GM19324 (cell line): ENCODE results near the gene NR6A1.
A peak's percentile ranks its signal among the peaks of the same experiment; 100 is the strongest.

Source experiments
- ATAC-seq: cut with Tn5 transposase; IDR thresholded peaks from one replicate; pipeline ENCODE4 v1.9.1; 2021; ENCODE audit warnings: mild to moderate bottlenecking, moderate library complexity; ENCODE audit not compliant: unreplicated experiment, low FRiP score

Gene NR6A1

DNA sequence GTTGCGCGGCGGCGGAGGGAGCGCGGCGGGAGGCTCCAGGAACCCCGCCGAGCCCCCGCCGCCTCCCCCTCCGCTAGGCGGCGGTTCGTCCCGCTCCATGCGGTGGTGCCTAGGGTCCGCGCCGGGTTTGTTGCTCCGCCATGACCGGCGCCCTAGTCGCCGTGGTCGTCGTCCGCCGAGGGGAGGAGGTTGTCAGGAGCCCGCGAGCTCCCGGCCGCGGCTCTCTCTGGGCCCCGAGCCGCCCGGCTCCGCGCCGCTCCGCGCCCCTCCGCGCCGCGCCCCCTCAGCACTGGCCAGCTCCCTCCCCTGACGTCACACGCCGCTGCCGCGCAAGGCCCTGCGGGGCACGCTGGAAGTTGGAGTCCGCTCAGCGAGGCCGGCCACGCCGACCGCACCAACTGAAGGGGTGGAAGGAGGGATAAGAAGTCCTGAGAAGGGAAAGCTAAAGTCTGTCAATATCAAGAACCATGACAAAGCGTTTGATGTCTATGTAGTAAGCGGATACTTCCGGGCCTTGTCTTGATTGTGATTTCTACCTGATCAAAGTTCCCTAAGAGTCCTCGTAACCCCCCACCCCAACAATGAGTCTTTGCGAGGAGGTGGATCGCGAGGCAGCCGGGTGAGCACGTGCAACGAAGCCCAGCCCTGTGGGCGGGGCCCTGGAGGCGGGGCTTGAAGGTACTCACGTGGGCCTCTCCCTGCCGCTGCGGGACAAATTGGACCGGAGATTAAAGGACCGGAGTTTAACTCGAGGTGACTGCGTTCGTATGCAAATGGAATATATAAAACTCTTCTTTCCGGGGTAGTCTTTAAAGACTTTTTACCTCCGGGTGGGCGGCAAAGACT, at the start of gene NR6A1:
TSS of gene NR6A1 (minus strand) at position 291 of the 846 bp plus-strand sequence.
- ATAC-seq = peak; percentile 92

DNA sequence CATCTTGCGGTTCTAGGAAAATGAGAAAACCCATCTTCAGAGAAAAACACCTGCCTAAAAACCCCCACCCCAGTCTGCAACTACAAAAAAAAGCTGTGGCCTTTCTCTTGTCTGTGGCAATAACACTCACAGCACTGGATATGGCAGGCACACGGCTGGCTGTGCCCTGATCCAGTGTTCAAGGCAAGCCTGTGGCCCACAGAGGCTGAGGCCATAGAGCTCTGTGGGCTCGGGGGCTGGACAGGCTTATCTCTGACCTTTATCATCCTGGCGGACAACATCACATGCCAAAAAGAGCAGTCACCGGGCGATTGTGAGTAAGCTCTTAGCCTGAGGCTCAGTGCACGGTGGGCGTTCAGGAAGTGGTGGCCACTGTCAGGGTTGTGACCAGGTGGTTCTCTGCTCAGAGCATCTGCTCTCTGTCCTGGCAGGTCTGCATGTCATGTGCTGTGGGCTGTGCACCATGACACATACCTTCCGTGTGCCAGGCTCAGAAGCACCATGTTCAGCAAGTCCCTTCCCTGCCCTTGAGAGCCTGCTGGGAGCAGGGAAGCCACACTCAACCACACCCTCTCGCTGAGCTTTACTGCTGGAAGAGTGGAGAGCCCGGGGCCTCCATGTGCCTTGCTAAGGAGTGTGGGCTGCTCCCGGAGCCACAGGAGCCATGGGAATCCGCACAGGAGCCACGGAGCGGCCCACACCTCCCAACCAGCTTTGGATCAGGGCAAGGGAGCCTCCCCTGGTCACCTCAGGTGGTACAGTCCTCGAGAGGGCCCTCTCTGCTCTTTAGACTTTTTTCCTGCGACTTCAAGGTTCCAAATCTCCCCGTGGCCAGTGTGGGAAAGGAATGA, 47.5 kb upstream of the NR6A1 start:
- no peak for ATAC-seq

GRCh38 chr9:124815601-124816000, 44.5 kb upstream of the NR6A1 start:
- no peak for ATAC-seq

GRCh38 chr9:124814164-124814535, 43.0 kb upstream of the NR6A1 start:
- no peak for ATAC-seq

GRCh38 chr9:124813501-124814163, 42.5 kb upstream of the NR6A1 start:
- ATAC-seq = no peak

DNA sequence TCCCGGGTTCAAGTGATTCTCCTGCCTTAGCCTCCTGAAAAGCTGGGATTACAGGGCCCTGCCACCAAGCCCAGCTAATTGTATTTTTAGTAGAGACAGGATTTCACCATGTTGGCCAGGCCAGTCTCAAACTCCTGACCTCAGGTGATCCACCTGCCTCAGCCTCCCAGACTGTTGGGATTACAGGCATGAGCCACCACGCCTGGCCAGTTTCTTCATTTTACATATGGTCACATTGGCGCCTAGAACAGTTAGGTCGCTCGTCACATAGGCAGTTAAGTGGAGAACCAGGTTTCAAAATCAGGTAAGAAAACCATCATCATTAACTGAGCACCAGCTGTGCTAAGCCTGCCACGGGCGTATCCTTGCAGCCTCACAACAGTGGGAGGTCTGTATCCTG, 41.9 kb upstream of the NR6A1 start:
- no peak for ATAC-seq

DNA sequence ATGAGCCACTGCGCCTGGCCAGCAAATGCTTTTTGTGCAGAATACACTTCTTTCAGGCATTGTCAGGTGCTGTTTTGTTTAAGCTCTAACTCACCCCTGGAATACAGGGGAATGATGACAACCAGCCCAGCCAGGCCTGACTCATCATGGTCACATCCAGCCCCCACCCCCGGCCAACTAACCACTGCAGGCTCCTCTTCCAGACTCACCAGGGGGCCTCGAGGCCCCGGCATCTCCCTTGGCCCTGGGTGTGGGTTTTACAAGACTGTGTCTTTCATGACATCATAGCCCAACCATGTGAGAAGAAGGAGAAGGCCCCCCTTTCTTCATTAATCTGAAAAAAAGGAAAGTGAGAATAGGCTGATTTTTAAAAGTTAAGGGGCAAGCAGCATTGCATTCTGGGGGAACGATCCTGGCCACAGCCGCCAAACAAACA, 41.3 kb upstream of the NR6A1 start:
- ATAC-seq = no peak

DNA sequence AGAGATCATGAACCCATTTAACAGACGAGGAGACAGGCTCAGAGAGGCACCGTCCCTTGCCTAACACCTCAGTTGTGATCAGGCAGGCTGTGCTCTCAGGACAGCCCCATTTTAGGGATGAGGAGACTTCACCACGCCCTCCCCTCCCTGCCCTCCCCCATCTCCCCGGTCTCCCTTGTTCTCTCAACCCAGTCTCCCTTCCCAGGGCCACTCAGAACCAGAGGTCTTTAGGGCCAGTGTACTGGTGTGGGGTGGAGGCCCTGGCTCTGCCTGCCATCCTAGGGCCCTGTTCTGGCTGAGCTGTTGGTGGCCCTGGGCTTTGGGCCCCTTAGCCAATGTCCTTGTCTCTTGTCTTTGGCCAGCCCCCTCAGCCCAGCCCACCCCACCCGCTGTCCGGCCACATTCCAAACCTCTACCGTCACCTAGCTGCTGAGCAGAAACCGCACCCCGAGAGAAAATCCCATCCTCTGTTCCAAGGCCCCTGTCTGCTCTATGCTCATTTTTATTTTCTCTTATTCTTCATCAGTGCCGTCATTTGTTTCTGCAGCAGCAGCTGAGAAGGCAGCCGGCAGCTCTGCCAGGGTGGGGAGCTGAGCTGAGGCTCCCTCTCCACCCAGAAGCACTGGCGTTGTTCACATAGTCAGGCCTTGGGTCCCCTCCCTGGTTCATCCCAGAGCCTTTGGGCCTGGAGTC, 39.7 kb upstream of the NR6A1 start:
- no peak for ATAC-seq

GRCh38 chr9:124809741-124810500, 38.8 kb upstream of the NR6A1 start:
- no peak for ATAC-seq

GRCh38 chr9:124809211-124809610, 38.1 kb upstream of the NR6A1 start:
- ATAC-seq = no peak

GRCh38 chr9:124808246-124808956, 37.3 kb upstream of the NR6A1 start:
- ATAC-seq = no peak

DNA sequence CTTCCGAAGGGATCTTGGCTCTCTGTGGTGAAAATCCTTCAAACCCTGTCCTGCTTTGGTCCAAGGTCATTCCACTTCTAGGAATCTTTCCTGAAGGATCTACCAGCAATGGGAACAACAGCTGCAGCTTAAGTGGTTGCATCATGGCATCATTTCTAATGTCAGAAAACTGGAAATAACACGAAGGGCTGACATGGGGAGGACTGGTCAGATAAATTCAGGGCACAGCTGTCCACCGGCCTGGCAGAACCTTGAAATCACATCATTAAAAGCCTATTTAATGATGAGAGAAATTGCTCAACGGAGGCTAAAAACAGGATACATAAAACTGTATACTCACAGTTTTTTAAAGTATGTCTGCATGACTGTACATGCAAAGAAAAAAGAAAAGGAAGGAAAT, 34.1 kb upstream of the NR6A1 start:
- no peak for ATAC-seq

- no peak for ATAC-seq
These were observed 32.8 kb upstream of the NR6A1 start for GRCh38 chr9:124803911-124804310.

DNA sequence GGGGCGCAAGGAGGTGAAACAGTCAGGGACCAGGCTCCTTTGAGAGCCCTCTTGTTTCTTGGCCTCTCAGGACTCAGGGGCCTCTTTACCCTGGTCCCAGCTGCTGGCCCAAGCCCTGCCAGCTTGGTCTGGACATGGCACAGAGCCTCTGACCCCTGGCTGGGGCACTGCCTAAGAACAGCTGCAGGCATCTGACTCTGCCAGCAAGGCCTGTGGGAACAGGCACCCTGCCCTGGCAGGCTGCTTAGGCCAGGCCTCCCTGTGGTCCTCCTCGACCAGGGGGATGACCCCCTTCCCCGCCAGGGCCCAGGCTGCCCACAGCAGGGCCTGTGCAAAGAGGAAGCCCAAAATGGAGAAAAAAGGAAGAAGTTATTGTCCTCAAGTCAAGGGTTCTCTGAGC, 31.3 kb upstream of the NR6A1 start:
- no peak for ATAC-seq

- no peak for ATAC-seq
These were observed 30.2 kb upstream of the NR6A1 start for GRCh38 chr9:124801356-124801755.

DNA sequence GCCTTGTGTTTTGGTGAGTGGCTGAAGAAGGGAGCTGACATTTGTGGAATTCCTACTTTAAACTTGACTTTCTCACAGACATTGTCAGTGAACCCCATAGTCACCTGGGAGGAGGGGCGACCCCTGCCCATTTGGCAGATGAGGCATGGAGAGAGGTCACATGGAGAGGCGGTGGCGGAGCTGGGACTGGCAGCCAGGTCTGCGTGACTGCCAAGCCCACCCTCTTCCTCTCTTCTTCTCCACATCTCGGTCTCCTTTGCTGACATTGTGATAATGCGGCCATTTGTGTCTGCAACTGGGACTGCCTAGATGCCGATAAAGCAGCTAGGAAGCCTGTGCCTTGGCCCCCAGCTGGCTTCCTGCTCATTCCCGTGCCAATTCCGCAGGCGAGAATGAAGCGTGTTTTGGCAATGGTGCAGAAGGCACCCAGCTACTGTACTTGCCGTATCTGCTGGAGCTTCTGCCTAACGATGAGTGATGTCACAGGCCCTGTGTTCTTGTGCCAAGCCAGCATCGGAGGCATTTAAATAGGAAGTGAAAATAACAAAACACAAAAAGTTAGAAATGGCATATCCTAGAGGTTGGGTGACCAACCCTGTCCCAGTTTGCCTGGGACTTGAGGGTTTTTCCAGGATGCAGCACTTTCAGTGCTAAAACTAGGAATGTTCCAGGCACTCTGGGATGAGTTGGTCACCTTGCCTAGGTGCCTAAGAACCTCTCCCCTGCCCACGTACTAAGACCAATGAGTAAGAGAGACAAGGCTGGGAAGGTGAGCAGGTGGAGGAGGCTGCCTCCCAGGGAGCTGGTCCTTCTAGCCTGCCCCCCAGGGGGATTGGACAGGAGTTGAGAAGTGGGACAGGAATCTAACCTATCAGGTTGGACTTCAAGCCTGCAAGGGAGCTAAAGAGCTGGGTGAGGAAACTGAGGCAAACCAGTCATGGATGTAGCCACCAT, 29.5 kb upstream of the NR6A1 start:
- ATAC-seq = no peak

DNA sequence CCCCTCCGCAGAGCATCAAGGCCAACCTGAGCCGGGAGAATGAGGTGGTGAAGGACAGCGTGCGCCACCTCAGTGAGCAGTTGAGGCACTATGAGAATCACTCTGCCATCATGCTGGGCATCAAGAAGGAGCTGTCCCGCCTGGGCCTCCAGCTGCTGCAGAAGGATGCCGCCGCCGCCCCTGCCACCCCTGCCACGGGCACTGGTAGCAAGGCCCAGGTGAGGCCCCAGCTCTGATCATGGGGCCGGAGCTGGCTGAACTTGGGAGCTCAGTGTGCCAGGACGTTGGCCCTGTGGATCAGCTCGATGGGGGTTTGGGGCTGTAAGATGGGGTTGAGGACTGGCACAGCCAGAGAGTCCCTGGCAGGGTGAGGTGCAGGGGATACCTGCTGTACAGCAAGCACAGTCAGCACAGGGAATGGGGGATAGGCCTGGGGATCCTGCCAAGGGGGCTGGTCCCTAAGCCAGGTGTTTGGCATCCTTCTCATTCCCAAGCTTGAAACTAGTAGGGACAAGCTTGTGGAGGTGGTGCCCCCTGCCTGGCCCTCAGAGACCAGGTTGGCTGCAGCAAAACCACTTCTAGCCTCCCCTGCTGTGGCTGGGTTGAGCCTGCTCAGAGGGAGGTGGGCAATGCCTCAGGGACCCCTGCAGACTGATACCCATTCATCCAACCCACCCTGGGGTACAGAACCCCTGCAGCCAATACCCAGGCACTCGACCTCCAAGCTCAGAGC, 28.3 kb upstream of the NR6A1 start:
- ATAC-seq = no peak
